Retinal pigment epithelial cell (primary cell): Measurements from ENCODE around the gene CACYBP.

Experiments used
- DNase-seq: peaks from one replicate; pipeline ENCODE4 v3.0.0-alpha.2; 2010; ENCODE audit warnings: low read depth
- H3K4me3 ChIP-seq: 2 replicates; pipeline ENCODE4 v1.5.1; 2011; ENCODE audit warnings: mild to moderate bottlenecking, low read length, control low read depth, moderate library complexity
- CTCF ChIP-seq: conservative IDR thresholded peaks from 2 replicates; pipeline ENCODE4 v1.5.1; 2011; ENCODE audit warnings: low read depth, low read length, control low read depth, inconsistent platforms

Gene CACYBP

GRCh38 chr1:174965362-174966007 is 34.3 kb upstream of the CACYBP start:
- TF ChIP-seq CTCF = no peak
- DNase-seq = no peak
- H3K4me3 ChIP-seq = no peak overlapping the region

- DNase-seq = no peak
- no peak for TF ChIP-seq CTCF
Measured at GRCh38 chr1:174966008-174966572, 33.7 kb upstream of the CACYBP start.

GRCh38 chr1:174967845-174968705 is 31.7 kb upstream of the CACYBP start:
- no peak for DNase-seq
- no peak for TF ChIP-seq CTCF
- H3K4me3 ChIP-seq = no peak overlapping the region

More at GRCh38 chr1:174966008-174966572, 33.7 kb upstream of the CACYBP start:
- H3K4me3 ChIP-seq = no peak overlapping the region

- peak; percentile 85 for DNase-seq
- no peak overlapping the region for H3K4me3 ChIP-seq
- no peak for TF ChIP-seq CTCF
Measured at GRCh38 chr1:174968750-174969244, 30.9 kb upstream of the CACYBP start.

- no peak for DNase-seq
- H3K4me3 ChIP-seq = no peak overlapping the region
- no peak for TF ChIP-seq CTCF
Measured at GRCh38 chr1:174969977-174970376, 29.8 kb upstream of the CACYBP start.

- DNase-seq = no peak
- no peak overlapping the region for H3K4me3 ChIP-seq
- no peak for TF ChIP-seq CTCF
Measured at GRCh38 chr1:174971466-174971865, 28.3 kb upstream of the CACYBP start.
